Measurements from ENCODE around the gene CCDC33. TPM values are rescaled to one million over a fixed set of nuclear protein-coding genes. Genes with fewer than 3 reads are reported as not detected.

Gene CCDC33
- total and polyA plus RNA-seq, 2 donors (not counting 1 experiment from before 2014, with no cell fraction given) = not detected

DNA sequence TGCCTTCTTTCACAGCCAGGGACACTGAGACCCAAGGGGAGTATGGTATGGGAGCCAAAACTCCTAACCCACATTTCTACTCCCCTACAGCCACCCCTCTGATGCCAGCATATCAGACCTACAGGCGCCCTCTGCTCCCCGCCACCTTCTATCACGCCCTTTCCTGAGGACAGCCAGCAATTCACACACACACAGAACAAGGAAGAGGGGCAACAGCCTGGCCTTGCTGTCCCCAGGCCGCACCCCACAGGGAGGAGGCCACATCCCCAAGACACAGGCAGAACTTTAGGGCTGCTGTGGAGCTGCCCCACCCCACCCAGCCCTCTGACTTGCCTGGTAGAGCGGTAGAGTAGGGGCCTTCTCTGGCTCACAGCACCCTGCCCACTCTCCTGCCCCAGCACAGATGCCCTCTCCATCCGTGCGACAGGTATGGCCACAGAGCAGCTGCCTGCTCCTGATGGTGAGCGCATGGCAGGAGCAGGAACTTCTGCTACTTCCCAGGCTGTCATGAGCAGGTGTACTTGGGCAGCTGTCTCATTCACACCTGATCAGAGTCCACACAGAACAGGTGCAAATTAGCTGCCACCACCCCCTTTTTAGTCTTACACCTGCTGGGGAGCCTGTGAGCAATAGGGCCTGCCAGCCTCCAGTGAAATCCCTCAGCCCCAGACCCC, 33.4 kb downstream of the CCDC33 start:
- TF ChIP-seq, protein P1, sequence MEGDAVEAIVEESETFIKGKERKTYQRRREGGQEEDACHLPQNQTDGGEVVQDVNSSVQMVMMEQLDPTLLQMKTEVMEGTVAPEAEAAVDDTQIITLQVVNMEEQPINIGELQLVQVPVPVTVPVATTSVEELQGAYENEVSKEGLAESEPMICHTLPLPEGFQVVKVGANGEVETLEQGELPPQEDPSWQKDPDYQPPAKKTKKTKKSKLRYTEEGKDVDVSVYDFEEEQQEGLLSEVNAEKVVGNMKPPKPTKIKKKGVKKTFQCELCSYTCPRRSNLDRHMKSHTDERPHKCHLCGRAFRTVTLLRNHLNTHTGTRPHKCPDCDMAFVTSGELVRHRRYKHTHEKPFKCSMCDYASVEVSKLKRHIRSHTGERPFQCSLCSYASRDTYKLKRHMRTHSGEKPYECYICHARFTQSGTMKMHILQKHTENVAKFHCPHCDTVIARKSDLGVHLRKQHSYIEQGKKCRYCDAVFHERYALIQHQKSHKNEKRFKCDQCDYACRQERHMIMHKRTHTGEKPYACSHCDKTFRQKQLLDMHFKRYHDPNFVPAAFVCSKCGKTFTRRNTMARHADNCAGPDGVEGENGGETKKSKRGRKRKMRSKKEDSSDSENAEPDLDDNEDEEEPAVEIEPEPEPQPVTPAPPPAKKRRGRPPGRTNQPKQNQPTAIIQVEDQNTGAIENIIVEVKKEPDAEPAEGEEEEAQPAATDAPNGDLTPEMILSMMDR (IDR thresholded peaks at IDR 0.05) = no peak
- TF ChIP-seq EZH2 (IDR thresholded peaks at IDR 0.05; ENCODE audit: borderline replicate concordance, insufficient read depth, low read depth, low read length, poor library complexity, severe bottlenecking) = no peak
- POLR2A ChIA-PET = no interaction called here
- Histone ChIP-seq H2AFZ (ENCODE audit: insufficient read depth, low read depth, low read length, poor library complexity, severe bottlenecking) (no peak overlapping the region), H3K36me3 (replicated peaks in 1 of 2; ENCODE audit: control extremely low read depth in 1 of 2, control insufficient read depth in 1 of 2, extremely low read depth in 1 of 2, insufficient read depth in 2 of 2, low read length in 1 of 2) (no peaks in the 10 kb centered on the region), H3K4me2 (replicated peaks; ENCODE audit: low read depth, low read length, poor library complexity, severe bottlenecking) (no peak overlapping the region), H3K9ac (ENCODE audit: low read length) (no peak overlapping the region), H3K9me3 (ENCODE audit: control extremely low read depth in 1 of 3, control insufficient read depth in 2 of 3, insufficient read depth in 1 of 3, low read length in 2 of 3) (peaks cover 0 to 2% (median 0%) of the 10 kb centered on the region in 3 donors), H3K27ac (ENCODE audit: low read length in 2 of 2) (no peak overlapping the region), H3K4me1 (ENCODE audit: control insufficient read depth in 2 of 2, insufficient read depth in 2 of 2, low read length in 2 of 2) (no peaks in the 10 kb centered on the region), H3K79me2 (ENCODE audit: control insufficient read depth, insufficient read depth, low read length) (no peaks in the 10 kb centered on the region), H3K27me3 (replicated peaks in 1 of 4; ENCODE audit: control extremely low read depth in 1 of 4, control insufficient read depth in 3 of 4, insufficient read depth in 4 of 4, low read length in 3 of 4) (peaks cover 0 to 14% (median 0%) of the 10 kb centered on the region in 4 experiments), H4K20me1 (ENCODE audit: control insufficient read depth, insufficient read depth, low read length, poor library complexity, severe bottlenecking) (no peaks in the 10 kb centered on the region), H3K4me3 (ENCODE audit: control extremely low read depth in 1 of 5, extremely low read depth in 1 of 5, insufficient read depth in 1 of 5, low read depth in 2 of 5, low read length in 4 of 5) (no peak overlapping the region)
- no peak for DNase-seq
- Mint-ChIP-seq H3K4me3 (no peak overlapping the region), H3K27ac (no peak overlapping the region), H3K27me3 (peaks cover 55% of the 10 kb centered on the region), H3K4me1 (no peaks in the 10 kb centered on the region), H3K9me3 (ENCODE audit: insufficient read depth) (no peaks in the 10 kb centered on the region)
- intact Hi-C loops (cut with micrococcal nuclease) = no loop called here
- no peak for ATAC-seq (ENCODE audit: low read depth)
- CTCF ChIA-PET = no interaction called here
- WGBS (ENCODE audit: insufficient coverage) = 84% methylated on average over 7 of the region's 8 CpGs

DNA sequence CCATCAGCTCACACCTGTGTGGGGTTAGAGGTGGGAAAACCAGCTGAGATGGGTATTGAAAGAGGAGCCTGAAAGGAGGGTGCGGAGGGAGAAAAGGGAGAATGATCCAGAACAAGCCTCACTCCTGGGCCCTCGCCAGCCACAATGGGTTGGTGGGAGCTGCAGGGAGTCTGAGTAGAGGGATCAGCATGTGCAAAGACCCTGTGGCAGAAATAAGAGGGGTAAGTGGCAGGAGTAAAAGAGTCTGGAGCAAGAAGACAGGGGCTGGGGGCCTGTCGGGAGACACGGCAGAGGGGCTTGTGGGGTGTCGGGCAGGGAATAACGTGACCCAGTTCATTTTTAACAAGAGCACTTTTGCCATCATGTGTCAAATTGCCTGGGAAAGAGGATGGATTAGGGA, 34.0 kb downstream of the CCDC33 start:
- H3K36me3 ChIP-seq (replicated peaks in 1 of 2; ENCODE audit: control extremely low read depth in 1 of 2, control insufficient read depth in 1 of 2, extremely low read depth in 1 of 2, insufficient read depth in 2 of 2, low read length in 1 of 2) = no peaks in the 10 kb centered on the region
- TF ChIP-seq, protein P1 (IDR thresholded peaks at IDR 0.05) = no peak
- TF ChIP-seq EZH2 (IDR thresholded peaks at IDR 0.05; ENCODE audit: borderline replicate concordance, insufficient read depth, low read depth, low read length, poor library complexity, severe bottlenecking) = no peak
- H2AFZ ChIP-seq (ENCODE audit: insufficient read depth, low read depth, low read length, poor library complexity, severe bottlenecking) = no peak overlapping the region
- no peaks in the 10 kb centered on the region for H3K4me1 ChIP-seq (ENCODE audit: control insufficient read depth in 2 of 2, insufficient read depth in 2 of 2, low read length in 2 of 2)
- ATAC-seq (ENCODE audit: low read depth) (no peak), DNase-seq (no peak)
- H3K9me3 ChIP-seq (ENCODE audit: control extremely low read depth in 1 of 3, control insufficient read depth in 2 of 3, insufficient read depth in 1 of 3, low read length in 2 of 3) = peaks cover 0 to under 1% (median 0%) of the 10 kb centered on the region in 3 donors
- H3K79me2 ChIP-seq (ENCODE audit: control insufficient read depth, insufficient read depth, low read length) = no peaks in the 10 kb centered on the region
- no peak overlapping the region for H3K4me3 ChIP-seq (ENCODE audit: control extremely low read depth in 1 of 5, extremely low read depth in 1 of 5, insufficient read depth in 1 of 5, low read depth in 2 of 5, low read length in 4 of 5)
- H3K27me3 ChIP-seq (replicated peaks in 1 of 4; ENCODE audit: control extremely low read depth in 1 of 4, control insufficient read depth in 3 of 4, insufficient read depth in 4 of 4, low read length in 3 of 4) = peaks cover 0 to 17% (median 0%) of the 10 kb centered on the region in 4 experiments
- no peak overlapping the region for H3K9ac ChIP-seq (ENCODE audit: low read length)
- H4K20me1 ChIP-seq (ENCODE audit: control insufficient read depth, insufficient read depth, low read length, poor library complexity, severe bottlenecking) = no peaks in the 10 kb centered on the region
- no peaks in the 10 kb centered on the region for H3K4me1 Mint-ChIP-seq
- peaks cover 51% of the 10 kb centered on the region for H3K27me3 Mint-ChIP-seq
- H3K4me2 ChIP-seq (replicated peaks; ENCODE audit: low read depth, low read length, poor library complexity, severe bottlenecking) = no peak overlapping the region
- intact Hi-C loops (cut with micrococcal nuclease) = no loop called here
- CTCF ChIA-PET = no interaction called here
- no peak overlapping the region for H3K27ac Mint-ChIP-seq
- H3K4me3 Mint-ChIP-seq = no peak overlapping the region
- WGBS (ENCODE audit: insufficient coverage) = 88% methylated on average over 6 of the region's 6 CpGs
- no peak overlapping the region for H3K27ac ChIP-seq (ENCODE audit: low read length in 2 of 2)
- H3K9me3 Mint-ChIP-seq (ENCODE audit: insufficient read depth) = no peaks in the 10 kb centered on the region
- POLR2A ChIA-PET = no interaction called here
